GM19395 (cell line): Measurements from ENCODE around the gene DNAAF6.
"Not testable (repeated sequence)": the region's sequence is repeated elsewhere in the genome, so short reads cannot be mapped to it uniquely, and the experiment has no call there.

Source experiments
- ATAC-seq: cut with Tn5 transposase; IDR thresholded peaks from one replicate; pipeline ENCODE4 v1.9.1; 2021; ENCODE audit warnings: mild to moderate bottlenecking, moderate library complexity; ENCODE audit not compliant: unreplicated experiment

DNAAF6 gene

GRCh38 chrX:107205770-107206696, at the start of gene DNAAF6, which contains the start of gene NUP62CL:
TSS of gene DNAAF6 (plus strand) at chrX:107206611. CDS start at chrX:107212876, 6,265 bp downstream.
TSS of gene NUP62CL (minus strand) at chrX:107206433. CDS start at chrX:107175146, 31,287 bp downstream.
- ATAC-seq = peak; percentile 92

GRCh38 chrX:107157618-107158017, 48.8 kb upstream of the DNAAF6 start:
- ATAC-seq = not testable (repeated sequence)

GRCh38 chrX:107167163-107167921, 39.1 kb upstream of the DNAAF6 start:
- ATAC-seq = no peak

- ATAC-seq = no peak
These were observed 38.2 kb upstream of the DNAAF6 start for GRCh38 chrX:107168257-107168656.

GRCh38 chrX:107168712-107169111, 37.7 kb upstream of the DNAAF6 start:
- ATAC-seq = no peak

GRCh38 chrX:107171369-107172102, 34.9 kb upstream of the DNAAF6 start:
- ATAC-seq = no peak

- ATAC-seq = no peak
These were observed 9.1 kb upstream of the DNAAF6 start for GRCh38 chrX:107197319-107197718.

- ATAC-seq = not testable (repeated sequence)
These were observed 8.3 kb upstream of the DNAAF6 start for GRCh38 chrX:107198074-107198473.

GRCh38 chrX:107199491-107199890, 6.9 kb upstream of the DNAAF6 start:
- no peak for ATAC-seq

- ATAC-seq = no peak
These were observed 2.3 kb upstream of the DNAAF6 start for GRCh38 chrX:107204068-107204605.

- ATAC-seq = no peak
These were observed 270 bp downstream of the DNAAF6 start for GRCh38 chrX:107206697-107207065.

GRCh38 chrX:107207089-107207488, 678 bp downstream of the DNAAF6 start:
- no peak for ATAC-seq

- ATAC-seq = no peak
These were observed 1.5 kb downstream of the DNAAF6 start for GRCh38 chrX:107207943-107208342.

- no peak for ATAC-seq
These were observed 7.1 kb downstream of the DNAAF6 start for GRCh38 chrX:107213477-107213876.

- ATAC-seq = no peak
These were observed 20.3 kb downstream of the DNAAF6 start for GRCh38 chrX:107226757-107227156.

GRCh38 chrX:107227780-107228485, 21.5 kb downstream of the DNAAF6 start:
- no peak for ATAC-seq

- ATAC-seq = no peak
These were observed 22.0 kb downstream of the DNAAF6 start for GRCh38 chrX:107228486-107228819.

- no peak for ATAC-seq
These were observed 66.1 kb downstream of the DNAAF6 start for GRCh38 chrX:107272431-107272921.

GRCh38 chrX:107273795-107274194, 67.4 kb downstream of the DNAAF6 start:
- no peak for ATAC-seq

GRCh38 chrX:107288676-107289075, 82.3 kb downstream of the DNAAF6 start:
- no peak for ATAC-seq
